LNCaP clone FGC (cell line): ENCODE measurements around the gene XPO5.

Experiments
- DNase-seq: peaks from one replicate; pipeline ENCODE4 v3.0.0-alpha.2; 2011; ENCODE audit warnings: low read depth
- H3K4me3 ChIP-seq: 2 replicates; pipeline ENCODE4 v1.5.1; 2011; ENCODE audit warnings: mild to moderate bottlenecking, low read depth, low read length, control low read depth
- CTCF ChIP-seq: IDR thresholded peaks from 2 replicates; pipeline ENCODE4 v1.5.1; 2012; ENCODE audit warnings: mild to moderate bottlenecking; ENCODE audit not compliant: control insufficient read depth, insufficient read depth; ENCODE audit errors: extremely low read depth

Gene XPO5

GRCh38 chr6:43509984-43510826, 65.6 kb downstream of the XPO5 start, which contains the start of gene LRRC73:
Gene LRRC73, minus strand, starts transcription at chr6:43510346. Its CDS starts 561 bp downstream, at chr6:43509785.
- no peak for DNase-seq
- no peak for TF ChIP-seq CTCF
- H3K4me3 ChIP-seq = peak within 1 kb of the TSS; percentile 53

GRCh38 chr6:43509142-43509983, 66.5 kb downstream of the XPO5 start:
- no peak for DNase-seq
- H3K4me3 ChIP-seq = peak overlapping the region; percentile 53
- TF ChIP-seq CTCF = no peak

- DNase-seq = no peak
- TF ChIP-seq CTCF = no peak
- H3K4me3 ChIP-seq = no peak overlapping the region
Observed at GRCh38 chr6:43508481-43509141, 67.2 kb downstream of the XPO5 start.

- H3K4me3 ChIP-seq = no peak overlapping the region
- TF ChIP-seq CTCF = peak; percentile 94
- DNase-seq = peak; percentile 51
Observed at GRCh38 chr6:43506667-43507471, 69.0 kb downstream of the XPO5 start.

- DNase-seq = no peak
- TF ChIP-seq CTCF = no peak
- no peak overlapping the region for H3K4me3 ChIP-seq
Observed at GRCh38 chr6:43506171-43506570, 69.7 kb downstream of the XPO5 start.

- no peak for DNase-seq
- H3K4me3 ChIP-seq = no peak overlapping the region
- TF ChIP-seq CTCF = no peak
Observed at GRCh38 chr6:43505718-43506117, 70.1 kb downstream of the XPO5 start.
